IPS-NIHi11 (cell line): Measurements from ENCODE around the gene KRTAP2-3.
"Not testable (repeated sequence)": the region's sequence is repeated elsewhere in the genome, so short reads cannot be mapped to it uniquely, and the experiment has no call there.

Source experiments
- DNase-seq: peaks from one replicate; pipeline ENCODE4 v3.0.0; 2012; ENCODE audit warnings: mixed read lengths, low spot score

KRTAP2-3 gene

DNA sequence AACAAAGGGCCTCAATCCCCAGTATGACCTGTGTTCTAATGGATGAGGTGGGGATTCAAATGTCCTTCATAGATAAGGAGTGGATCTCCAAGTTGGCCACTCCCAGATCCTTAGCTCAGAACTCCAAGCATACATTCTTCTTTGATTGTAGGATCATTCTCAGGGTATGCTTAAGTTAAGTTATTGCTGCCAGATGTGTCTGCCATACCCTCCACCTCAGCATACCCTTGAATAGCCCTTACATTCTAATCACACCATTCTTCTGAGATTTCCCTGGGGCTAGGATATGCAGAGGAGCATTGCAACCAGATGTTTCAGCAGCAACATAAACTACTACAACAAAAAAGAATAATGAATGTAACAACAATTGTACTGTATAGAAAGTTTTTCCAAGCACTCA, 7.4 kb upstream of the KRTAP2-3 start:
- DNase-seq, result no peak

DNA sequence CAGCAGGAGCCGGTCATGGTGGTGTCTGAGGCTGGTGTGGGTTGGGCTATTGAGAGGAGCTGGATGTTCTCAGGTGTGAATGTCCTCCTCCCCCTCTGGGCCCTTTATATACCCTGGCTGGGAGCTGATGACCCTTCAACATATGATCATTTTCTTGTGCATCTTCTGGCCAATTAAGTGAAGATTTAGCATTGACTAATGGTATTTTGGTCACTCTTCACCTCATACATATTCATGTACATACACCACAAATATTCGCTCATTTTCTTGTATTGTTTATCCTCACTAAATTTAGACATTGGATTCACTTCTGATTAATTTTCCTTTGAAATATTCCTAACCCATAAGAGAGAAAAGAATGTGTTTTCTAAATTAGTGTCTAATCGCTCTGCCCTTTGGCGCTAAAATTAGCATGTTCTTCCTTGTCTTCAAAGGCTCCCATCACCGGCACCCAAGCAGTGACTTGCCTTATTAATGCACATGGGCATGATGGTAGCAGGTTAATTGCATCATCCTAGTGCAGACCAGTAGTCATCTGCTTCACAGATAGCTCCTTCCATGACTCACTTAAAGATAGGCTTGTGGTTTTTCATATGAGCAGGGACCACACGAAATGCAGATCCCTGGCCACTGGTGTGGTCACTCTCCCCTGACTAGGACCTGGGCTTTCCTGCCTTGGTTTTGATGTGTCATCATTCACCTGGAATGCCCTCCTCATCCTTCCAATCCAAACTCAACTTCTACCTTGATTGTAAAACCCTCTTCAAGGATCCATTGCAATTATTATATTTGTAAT, 6.1 kb upstream of the KRTAP2-3 start, which contains the start of gene KRTAP2-4:
Gene KRTAP2-4, minus strand, starts transcription at position 51 of the 796 bp plus-strand sequence. Its CDS starts 34 bp downstream, at position 17.
- DNase-seq, result no peak

DNA sequence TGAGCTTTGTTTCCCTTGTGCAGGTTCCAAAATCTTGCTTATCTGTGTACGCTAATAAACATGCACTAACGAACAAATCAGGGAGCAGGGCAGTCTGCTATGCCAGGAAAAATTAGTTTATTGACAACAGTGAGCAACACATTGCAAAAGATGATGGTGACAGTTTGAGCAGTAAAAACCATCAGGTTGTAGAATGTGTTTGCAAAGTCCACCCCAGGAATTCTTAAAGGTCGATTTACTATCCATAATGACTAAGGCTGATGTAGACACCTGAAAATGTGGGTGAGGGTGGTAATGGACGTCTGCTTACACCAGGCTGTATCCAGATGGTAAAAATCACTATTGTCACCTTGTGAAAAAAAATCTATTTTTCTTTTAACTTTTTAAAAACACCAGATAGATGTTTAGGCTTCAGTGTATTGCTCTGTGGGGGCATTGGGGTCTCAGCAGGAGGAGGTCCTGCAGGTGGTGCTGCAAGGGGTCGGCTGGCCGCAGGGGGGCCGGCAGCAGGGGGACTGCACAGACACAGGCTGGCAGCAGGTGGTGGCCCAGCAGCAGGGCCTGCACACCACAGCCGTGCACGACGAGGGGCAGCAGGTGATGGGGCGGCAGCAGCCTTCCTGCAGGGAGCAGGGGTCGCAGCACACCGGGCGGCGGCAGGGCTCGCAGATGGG, 5.2 kb upstream of the KRTAP2-3 start:
- not testable (repeated sequence) for DNase-seq

DNA sequence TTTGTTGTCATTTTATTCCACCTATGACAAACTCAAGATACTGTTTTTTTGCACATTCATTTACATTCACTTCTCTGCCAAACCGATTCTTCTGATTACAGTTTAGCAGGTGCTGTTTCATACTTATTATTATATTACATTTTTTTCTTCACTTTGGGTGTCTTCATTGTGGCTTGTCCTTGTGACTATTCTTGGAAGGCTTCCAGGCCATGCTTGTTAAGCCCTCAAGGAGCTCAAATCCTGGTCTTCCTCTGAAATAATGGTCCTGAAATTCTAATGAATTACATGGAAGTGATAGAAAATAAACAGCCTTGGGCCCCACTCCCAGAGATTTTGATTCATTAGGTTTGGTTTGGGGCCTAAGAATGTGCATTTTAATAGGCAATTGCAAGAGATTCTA, 4.4 kb upstream of the KRTAP2-3 start:
- no peak for DNase-seq

DNA sequence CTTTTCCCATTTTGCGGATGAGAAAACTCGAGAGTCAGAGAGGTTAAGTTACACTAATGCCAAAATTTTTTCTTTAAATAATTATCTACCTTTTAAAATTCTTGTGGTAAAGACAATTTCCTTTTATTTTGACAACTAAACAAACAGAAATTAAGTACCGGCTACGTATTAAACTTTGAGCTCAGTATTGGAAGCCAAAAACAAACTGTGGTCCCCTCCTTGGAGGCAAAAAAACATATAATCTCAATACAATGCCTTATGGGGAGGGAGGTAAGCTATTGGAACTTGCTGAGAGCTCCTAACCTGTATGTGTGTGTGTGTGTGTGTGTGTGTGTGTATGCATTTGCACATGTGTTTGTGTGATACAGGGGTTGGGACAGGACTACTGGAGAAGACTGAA, 3.5 kb upstream of the KRTAP2-3 start:
- DNase-seq, result no peak

DNA sequence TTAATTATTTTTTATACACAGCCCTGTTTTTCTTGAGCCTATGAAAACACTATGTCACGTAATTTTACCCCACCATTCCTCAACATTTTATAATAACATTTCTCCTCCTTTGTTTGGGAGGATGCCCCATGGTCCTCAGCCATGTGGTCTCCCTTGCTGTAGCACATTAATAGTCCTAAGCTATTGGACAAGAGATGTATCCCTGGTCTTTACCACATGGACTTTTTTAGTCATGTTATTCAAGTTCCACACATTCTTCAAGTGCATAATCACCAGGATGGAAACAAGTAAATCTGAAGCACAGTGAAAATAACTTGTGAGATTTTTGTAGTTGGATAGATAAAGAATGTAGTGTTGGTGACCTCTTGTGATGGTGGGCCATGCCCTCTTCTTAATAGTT, 2.0 kb upstream of the KRTAP2-3 start:
- DNase-seq, result no peak

DNA sequence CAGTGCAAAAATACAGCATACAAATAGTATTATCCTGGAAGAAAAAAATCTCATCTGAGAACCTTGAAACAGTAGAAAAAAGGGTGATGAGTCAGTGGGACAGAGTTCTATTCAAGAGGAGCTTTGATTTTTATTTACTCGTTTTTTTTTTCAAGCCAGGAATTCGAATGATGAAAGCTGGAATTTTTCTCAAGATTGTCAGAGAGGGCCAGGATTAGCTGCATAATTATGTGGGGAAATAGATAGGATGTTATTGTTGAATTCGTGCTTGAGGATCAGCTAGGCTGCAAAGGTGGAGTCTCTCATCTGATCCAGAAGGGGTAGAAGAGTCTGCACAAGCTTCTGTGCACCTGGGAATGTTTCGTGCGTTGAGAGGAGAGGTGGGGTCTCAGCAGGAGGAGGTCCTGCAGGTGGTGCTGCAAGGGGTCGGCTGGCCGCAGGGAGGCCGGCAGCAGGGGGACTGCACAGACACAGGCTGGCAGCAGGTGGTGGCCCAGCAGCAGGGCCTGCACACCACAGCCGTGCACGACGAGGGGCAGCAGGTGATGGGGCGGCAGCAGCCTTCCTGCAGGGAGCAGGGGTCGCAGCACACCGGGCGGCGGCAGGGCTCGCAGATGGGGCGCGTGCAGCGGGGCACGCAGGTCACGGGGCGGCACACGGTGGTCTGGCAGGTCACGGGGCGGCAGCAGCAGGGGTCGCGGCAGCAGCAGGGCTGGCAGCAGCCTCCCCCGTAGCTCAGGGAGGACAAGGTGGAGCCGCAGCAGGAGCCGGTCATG, 450 bp downstream of the KRTAP2-3 start:
- DNase-seq, result not testable (repeated sequence)

DNA sequence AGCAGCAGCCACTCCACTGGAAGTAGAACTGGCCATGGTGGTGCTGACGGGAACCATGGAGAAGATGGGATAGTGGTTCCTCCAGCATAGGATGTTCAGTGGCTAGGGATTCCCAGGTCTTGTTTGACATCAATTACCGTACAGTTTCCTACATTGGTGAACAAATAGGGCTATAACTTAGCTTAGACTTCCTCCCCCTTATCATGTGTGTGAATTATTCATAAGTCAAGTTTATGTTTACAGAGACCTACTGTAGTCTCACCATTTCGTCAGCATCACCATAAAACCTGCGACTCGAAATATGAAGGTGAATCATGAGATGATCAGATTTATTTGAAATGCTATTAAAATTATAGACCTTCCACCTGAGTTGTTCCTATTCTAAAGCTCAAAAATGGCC, 1.2 kb downstream of the KRTAP2-3 start:
- no peak for DNase-seq

DNA sequence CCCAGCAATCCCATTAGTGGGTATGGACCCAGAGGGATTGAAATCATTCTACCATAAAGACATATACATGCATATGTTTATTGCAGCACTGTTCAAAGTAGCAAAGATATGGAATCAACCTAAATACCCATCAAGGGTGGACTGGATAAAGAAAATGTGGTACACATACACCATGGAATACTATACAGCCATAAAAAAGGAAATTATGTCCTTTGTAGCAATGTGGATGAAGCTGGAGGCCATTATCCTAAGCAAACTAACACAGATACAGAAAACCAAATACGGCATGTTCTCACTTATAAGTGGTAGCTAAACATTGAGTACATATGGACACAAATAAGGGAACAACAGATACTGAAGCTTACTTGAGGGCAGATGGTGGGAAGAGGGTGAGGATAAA, 2.4 kb downstream of the KRTAP2-3 start:
- DNase-seq, result no peak

DNA sequence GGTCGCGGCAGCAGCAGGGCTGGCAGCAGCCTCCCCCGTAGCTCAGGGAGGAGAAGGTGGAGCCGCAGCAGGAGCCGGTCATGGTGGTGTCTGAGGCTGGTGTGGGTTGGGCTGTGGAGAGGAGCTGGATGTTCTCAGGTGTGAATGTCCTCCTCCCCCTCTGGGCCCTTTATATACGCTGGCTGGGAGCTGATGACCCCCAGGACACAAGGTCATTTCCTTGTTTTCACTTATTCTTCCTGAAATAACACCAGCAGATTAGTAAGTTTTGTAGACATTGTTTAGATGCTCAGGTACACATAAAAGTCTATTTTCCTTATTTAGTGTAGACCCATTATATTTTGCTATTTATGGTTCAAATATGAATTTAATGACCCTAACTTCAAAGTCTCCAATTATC, 4.8 kb downstream of the KRTAP2-3 start, which contains the start of gene KRTAP2-2:
Gene KRTAP2-2, minus strand, starts transcription at position 101 of the 400 bp plus-strand sequence. Its CDS starts 19 bp downstream, at position 82.
- not testable (repeated sequence) for DNase-seq

DNA sequence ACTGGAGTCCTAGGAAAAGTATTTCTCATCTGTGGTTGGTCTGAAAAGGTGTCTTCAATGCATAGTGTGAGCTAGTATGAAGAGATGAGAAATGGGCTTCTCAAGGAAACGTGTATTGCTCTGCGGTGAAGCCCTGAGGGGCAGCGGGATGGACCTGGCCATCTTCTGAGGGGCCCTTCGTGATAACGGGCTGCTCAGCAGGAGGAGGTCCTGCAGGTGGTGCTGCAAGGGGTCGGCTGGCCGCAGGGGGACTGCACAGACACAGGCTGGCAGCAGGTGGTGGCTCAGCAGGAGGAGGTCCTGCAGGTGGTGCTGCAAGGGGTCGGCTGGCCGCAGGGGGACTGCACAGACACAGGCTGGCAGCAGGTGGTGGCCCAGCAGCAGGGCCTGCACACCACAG, 5.4 kb downstream of the KRTAP2-3 start:
- not testable (repeated sequence) for DNase-seq

DNA sequence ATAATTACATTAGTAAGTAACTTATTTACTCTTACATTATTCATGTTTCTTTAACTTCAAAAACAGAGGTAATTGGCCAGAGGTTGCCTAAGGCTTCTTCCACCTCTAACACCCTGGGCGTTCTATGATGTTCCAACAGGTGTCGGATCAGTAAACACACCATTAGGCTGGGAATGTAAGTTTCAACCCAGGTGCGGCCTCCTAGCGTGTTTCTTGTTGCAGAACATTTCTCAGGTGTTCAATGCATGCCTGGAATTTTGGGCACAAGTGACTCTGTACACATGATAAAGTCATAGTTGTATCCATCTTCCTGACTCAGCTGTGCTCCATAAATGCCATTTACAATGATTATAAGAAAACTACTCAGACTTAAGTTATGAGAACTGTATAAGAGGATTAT, 5.9 kb downstream of the KRTAP2-3 start:
- DNase-seq, result no peak

DNA sequence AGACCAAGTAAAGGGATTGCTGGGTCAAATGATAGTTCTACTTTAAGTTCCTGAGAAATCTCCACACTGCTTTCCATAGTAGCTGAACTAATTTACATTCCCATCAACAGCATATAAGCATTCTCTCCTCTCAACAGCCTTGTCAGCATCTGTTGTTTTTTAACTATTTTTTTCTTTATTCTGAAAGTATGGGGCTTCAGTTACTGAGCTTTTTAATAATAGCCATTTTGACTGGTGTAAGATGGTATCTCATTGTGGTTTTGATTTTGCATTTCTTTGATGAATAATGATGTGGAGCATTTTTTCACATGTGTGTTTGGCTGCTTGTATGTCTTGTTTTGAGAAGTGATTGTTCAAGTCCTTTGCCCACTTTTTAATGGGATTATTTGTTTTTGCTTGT, 7.3 kb downstream of the KRTAP2-3 start:
- no peak for DNase-seq

DNA sequence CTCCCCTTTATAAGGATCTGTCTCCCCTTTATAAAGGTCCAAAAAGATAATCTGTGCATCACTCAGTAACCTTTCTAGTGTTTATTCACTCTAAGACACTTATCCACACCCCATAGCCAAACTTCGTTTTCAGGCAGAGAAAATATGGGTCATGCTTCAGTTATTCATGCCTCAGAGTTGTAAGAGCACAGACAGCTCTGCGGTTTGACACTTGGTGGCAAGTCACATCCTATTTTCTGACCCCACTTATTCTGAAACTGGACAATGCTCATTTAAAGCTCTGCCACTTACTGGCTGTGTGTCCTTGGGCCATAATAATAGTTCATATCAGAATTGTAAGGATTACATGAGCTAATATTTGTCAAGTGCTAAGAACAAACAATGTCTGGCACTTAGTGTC, 10.8 kb downstream of the KRTAP2-3 start:
- no peak for DNase-seq

DNA sequence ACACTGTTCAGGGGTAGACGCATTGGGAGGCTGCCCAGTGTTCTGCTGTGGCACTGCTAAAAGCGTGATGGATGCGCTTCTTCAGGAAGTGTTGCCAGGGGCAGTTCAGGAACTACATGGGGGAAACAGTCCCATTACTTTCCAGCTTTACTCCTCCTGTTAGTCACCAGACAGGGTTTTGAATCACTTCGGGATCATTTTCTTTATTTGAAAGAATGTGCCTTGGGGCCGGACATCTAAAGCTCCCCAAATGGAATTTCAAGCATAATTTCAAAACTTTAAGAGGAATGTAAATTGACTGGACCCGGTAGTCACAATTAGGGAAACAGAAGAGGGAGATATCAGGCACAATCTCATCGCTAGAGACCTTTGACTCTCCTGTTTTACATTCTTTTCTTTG, 11.5 kb downstream of the KRTAP2-3 start:
- no peak for DNase-seq

DNA sequence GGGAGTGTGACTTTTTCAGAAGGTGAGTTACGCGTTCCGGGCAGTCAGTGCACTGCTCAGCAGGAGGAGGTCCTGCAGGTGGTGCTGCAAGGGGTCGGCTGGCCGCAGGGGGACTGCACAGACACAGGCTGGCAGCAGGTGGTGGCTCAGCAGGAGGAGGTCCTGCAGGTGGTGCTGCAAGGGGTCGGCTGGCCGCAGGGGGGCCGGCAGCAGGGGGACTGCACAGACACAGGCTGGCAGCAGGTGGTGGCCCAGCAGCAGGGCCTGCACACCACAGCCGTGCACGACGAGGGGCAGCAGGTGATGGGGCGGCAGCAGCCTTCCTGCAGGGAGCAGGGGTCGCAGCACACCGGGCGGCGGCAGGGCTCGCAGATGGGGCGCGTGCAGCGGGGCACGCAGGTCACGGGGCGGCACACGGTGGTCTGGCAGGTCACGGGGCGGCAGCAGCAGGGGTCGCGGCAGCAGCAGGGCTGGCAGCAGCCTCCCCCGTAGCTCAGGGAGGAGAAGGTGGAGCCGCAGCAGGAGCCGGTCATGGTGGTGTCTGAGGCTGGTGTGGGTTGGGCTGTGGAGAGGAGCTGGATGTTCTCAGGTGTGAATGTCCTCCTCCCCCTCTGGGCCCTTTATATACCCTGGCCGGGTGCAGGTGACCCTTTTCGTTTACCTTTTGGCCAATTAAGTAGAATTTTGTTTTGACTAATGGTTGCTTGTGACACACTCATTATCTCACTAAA, 13.0 kb downstream of the KRTAP2-3 start, which contains the start of gene KRTAP2-1:
Gene KRTAP2-1, minus strand, starts transcription at position 582 of the 731 bp plus-strand sequence. Its CDS starts 49 bp downstream, at position 533.
- not testable (repeated sequence) for DNase-seq

DNA sequence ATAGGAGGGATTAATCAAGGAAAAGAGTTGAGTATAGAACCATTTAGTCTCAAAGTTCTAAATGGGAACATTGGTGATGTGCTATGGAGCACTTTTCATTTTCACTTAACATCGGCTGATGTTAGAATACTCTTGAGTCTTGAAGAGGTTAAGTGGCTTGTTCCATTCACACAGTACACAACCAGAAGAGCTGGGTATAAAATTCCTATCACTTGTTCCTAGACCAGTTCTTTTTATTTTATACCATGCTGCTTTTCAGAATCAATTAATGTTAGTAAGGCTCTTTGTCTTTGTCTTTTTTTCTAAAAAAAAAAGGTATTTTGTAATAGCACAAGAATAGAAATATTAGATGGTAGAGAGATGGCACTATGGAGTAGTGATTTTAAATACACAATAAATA, 17.0 kb downstream of the KRTAP2-3 start:
- no peak for DNase-seq

DNA sequence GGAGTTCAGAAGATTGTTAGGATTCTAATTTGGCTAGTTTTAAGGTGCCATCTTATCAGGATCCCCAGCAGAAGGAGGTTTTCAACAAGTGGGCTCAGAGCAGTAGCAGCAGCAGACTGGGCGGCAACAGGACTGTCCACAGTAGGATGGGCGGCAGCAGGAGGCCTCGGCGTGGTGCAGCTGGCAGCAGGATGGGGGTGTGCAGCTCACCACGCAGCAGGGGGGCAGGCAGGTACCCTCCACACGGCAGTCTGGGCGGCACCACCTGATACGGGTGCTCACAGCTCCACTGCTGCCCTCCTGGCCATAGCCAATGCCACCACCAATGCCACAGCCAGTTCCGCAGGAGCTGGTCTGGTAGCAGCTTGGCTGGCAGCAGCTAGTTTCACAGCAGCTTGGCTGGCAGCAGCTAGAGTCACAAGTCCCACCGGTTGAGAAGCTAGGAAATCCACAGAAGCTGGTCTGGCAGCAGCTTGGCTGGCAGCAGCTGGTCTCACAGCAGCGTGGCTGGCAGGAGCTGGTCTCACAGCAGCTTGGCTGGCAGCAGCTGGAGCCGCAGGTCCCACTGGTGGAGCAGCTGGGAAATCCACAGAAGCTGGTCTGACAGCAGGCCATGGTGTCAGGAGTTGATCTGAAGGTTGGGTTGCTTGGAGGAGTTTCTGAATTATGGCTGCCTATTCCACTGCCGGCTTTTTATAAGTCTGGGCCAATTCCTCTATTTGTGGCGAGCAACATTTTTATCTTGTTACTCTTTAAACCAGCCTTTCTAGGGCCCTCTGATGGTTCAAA, 18.9 kb downstream of the KRTAP2-3 start, which contains the start of gene KRTAP1-1:
Gene KRTAP1-1, minus strand, starts transcription at position 668 of the 789 bp plus-strand sequence. Its CDS starts 53 bp downstream, at position 615.
- not testable (repeated sequence) for DNase-seq

DNA sequence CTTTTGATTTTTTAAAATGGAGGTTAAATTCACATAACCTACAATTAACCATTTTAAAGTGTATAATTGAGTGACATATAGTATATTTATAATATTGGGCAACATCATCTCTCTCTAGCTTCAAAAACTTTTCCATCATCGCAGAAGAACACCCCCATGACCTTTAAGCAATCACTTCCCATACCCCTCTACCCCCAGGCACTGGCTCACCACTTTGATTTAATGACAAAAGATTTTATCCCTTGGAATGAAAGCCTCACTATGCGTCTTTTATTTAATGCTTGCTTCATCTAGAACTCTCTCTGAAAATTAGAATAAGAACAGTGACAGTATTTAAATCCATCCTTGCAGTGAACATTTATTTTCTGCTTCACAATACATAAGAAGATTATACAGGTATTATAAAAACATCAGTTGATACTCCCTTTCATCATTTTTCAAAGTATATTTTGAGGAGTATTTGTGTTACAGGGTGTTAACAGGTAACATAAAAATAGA, 22.0 kb downstream of the KRTAP2-3 start:
- no peak for DNase-seq

DNA sequence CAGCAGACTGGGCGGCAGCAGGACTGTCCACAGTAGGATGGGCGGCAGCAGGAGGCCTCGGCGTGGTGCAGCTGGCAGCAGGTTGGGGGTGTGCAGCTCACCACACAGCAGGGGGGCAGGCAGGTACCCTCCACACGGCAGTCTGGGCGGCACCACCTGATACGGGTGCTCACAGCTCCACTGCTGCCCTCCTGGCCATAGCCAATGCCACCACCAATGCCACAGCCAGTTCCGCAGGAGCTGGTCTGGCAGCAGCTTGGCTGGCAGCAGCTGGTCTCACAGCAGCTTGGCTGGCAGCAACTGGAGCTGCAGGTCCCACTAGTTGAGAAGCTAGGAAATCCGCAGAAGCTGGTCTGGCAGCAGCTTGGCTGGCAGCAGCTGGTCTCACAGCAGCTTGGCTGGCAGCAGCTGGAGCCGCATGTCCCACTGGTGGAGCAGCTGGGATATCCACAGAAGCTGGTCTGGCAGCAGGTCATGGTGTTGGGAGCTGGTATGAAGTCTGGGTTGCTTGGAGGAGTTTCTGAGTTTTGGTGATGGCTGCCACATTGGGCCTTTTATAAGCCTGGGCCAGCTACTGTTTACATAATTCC, 25.5 kb downstream of the KRTAP2-3 start, which contains the start of gene KRTAP1-3:
Gene KRTAP1-3, minus strand, starts transcription at position 529 of the 590 bp plus-strand sequence. Its CDS starts 53 bp downstream, at position 476.
- DNase-seq, result not testable (repeated sequence)
